ENCODE measurements around the gene TNS3. TPM values are rescaled to one million over a fixed set of nuclear protein-coding genes. Genes with fewer than 3 reads are reported as not detected.

The TNS3 gene
- total RNA-seq, 1 donor from 2014 or later = 41.2 TPM

DNA sequence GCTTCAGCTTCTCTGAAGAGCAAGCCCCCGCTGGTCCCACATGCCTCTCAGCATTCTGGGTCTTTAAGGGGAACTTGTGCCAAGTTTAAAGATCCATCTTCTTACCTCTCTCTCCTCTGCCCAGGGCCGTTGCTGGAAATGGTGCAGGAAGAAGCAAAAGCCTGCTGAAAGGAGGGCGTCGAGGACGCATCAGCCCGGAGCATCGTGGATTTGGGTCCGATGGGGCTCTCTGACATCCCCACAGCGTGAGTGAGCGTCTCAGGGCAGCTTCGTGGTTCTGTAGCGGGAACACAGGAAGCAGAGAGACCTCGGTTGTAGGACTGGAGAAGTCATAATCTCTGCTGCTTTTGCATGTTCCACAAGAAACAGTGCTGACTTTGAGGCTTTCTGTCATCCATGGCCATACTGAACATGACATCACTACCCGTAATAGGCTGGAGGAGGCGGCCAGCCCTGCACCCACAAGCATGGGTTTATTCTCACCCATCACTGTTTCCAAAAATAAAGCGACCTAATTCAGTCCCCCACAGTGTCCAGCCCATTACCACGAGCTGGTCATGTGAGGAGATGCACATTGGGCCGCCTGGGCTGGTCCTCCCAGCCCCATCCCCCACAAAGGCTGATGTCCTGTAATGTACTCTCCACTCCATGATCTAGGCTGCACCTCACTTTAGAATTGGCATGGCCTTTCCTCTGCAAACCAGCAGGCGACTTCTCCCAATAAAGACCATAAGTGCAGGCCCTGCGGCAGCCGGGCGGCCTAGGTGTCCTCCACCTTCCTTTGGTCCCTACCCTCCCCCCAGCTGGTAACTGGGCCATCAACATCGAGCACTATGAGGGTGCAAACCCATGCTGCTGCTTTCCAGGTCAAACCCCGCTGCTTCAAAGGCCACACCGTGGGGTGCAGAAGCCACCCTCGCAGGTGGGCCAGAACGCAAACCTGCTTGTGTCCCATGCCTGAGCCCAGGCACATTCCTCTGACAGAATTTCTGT lies 276.9 kb downstream of the TNS3 start:
- DNase-seq (ENCODE audit: low read depth) = no peak
- peaks cover 3% of the 10 kb centered on the region for H3K36me3 ChIP-seq (ENCODE audit: control insufficient read depth, insufficient read depth, low read length)
- H3K27me3 ChIP-seq (ENCODE audit: control insufficient read depth, insufficient read depth, low read length) = no peaks in the 10 kb centered on the region
- TF ChIP-seq, protein P1, sequence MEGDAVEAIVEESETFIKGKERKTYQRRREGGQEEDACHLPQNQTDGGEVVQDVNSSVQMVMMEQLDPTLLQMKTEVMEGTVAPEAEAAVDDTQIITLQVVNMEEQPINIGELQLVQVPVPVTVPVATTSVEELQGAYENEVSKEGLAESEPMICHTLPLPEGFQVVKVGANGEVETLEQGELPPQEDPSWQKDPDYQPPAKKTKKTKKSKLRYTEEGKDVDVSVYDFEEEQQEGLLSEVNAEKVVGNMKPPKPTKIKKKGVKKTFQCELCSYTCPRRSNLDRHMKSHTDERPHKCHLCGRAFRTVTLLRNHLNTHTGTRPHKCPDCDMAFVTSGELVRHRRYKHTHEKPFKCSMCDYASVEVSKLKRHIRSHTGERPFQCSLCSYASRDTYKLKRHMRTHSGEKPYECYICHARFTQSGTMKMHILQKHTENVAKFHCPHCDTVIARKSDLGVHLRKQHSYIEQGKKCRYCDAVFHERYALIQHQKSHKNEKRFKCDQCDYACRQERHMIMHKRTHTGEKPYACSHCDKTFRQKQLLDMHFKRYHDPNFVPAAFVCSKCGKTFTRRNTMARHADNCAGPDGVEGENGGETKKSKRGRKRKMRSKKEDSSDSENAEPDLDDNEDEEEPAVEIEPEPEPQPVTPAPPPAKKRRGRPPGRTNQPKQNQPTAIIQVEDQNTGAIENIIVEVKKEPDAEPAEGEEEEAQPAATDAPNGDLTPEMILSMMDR (IDR thresholded peaks at IDR 0.05; ENCODE audit: insufficient read depth, low read length, poor library complexity, severe bottlenecking) = no peak
- no peak overlapping the region for H3K4me3 ChIP-seq (ENCODE audit: low read depth, low read length)

DNA sequence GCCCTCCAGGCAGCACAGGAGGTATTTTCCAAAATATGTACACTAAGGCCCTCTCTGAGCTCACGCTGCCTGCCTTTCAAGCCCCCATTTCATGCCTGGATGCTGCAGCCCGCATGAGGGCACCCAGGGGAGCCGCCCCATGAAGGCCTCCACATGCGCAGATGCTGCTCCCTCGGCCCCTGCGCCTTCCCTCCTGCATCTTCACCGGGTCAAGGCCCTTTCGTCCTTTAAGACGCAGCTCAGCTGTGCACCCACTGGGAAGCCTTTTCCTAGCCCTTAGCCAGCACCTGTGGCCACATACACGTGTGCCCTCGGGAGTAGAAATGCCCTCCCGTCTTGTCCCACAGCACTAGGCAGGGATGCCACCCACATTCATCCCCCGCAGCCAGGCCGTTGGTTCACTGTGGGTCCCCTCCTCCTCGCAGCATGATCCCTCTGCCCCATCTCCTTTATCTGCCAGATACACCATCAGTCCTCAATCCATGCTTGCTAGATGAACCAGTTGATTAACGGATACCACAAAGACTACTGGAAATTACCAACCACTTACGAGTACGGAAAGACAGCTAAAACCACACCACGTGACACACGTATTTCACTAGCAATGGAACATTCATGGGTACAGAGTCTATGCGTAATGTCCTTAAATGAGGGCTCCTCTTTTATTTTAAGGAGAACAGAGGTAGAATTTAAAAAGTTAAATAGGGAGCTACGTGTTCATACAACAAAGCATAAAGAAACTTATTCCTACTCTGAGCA lies 278.0 kb downstream of the TNS3 start:
- no peak for DNase-seq (ENCODE audit: low read depth)
- peaks cover 5% of the 10 kb centered on the region for H3K36me3 ChIP-seq (ENCODE audit: control insufficient read depth, insufficient read depth, low read length)
- TF ChIP-seq, protein P1 (IDR thresholded peaks at IDR 0.05; ENCODE audit: insufficient read depth, low read length, poor library complexity, severe bottlenecking) = no peak
- no peaks in the 10 kb centered on the region for H3K27me3 ChIP-seq (ENCODE audit: control insufficient read depth, insufficient read depth, low read length)
- H3K4me3 ChIP-seq (ENCODE audit: low read depth, low read length) = no peak overlapping the region

DNA sequence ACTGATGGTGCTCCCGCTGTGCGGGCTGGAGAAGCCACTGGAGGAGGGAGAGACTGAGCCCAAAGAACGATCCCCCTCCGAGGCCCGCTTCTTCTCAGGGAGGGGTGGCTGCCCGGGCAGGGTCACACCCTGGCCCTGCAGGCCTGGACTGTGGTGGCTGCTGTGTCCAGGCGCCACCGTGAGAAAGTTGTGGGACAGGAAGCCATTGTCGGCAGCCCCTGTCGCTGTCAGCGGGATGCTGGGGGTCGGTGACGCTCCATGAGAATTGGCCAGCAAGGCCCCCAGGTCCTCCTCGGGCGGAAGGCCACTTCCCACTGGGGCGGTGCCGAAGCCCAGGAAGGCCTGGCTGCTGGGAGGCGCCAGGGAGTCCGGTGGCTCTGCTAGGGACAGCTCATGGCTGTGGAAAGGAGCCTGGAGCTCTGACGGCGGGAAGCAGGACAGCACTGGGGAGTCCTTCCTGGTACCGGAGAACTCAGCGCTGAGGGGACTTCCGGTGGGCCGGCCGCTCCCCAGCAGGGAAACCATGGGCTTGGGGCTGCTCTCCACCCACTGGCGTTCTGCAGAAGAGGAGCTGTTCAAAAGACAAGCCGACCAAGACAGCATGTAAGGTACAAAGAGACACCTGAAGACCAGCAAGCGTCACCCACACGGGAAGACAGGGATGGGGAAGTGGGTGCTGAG lies 278.8 kb downstream of the TNS3 start:
- H3K4me3 ChIP-seq (ENCODE audit: low read depth, low read length) = no peak overlapping the region
- no peaks in the 10 kb centered on the region for H3K27me3 ChIP-seq (ENCODE audit: control insufficient read depth, insufficient read depth, low read length)
- peaks cover 5% of the 10 kb centered on the region for H3K36me3 ChIP-seq (ENCODE audit: control insufficient read depth, insufficient read depth, low read length)
- TF ChIP-seq, protein P1 (IDR thresholded peaks at IDR 0.05; ENCODE audit: insufficient read depth, low read length, poor library complexity, severe bottlenecking) = no peak
- DNase-seq (ENCODE audit: low read depth) = no peak

DNA sequence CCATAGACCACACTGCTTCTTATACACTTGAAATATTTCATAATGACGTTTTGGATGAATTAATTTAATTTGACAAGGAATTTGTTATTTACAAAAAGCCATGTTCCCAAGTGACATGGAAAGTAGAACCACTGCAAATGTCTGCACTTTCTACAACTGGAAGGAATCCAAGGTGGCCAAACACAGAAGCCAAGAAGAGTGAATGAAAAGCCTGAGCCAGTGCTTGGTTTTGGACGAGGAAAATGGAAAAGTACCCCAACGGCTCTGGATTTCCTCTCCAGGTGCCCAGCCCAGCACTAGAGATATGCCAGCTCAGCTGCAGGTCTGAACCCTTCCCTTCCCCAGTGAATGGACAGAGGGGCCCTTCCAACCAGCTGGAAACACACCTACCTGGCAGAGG lies 279.4 kb downstream of the TNS3 start:
- no peak for DNase-seq (ENCODE audit: low read depth)
- Histone ChIP-seq H3K27me3 (ENCODE audit: control insufficient read depth, insufficient read depth, low read length) (no peaks in the 10 kb centered on the region), H3K4me3 (ENCODE audit: low read depth, low read length) (no peak overlapping the region), H3K36me3 (ENCODE audit: control insufficient read depth, insufficient read depth, low read length) (peaks cover 5% of the 10 kb centered on the region)
- TF ChIP-seq, protein P1 (IDR thresholded peaks at IDR 0.05; ENCODE audit: insufficient read depth, low read length, poor library complexity, severe bottlenecking) = no peak

DNA sequence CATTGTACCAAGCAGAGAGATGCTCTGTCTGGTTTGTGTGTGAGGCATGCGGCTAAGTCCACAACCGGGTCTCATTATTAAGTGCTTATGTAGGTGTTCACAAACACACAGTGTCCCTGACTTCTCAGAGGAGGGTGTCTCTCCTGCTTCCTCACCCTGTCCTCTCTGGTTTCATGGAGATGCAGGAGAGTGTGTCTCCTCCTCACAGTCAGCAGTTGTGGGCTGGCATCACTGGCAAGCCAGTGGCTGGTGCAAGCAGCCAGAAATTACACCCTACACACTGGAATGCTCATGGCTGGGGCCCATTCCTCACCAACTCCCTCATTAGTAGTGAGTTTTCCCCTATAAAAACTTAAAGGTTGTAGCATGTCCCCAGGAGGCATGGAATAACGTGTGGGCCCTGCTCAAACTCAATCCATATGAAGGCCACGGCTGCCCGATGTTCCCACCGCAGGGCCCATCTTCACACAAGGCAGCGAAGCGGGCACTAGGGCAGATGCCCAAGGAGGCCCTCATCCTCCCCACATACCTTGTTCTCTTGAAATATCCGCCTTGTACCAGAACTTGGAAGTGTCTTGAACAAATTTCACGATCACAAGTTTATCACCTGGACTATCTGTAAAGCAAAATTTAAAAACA lies 280.1 kb downstream of the TNS3 start:
- peaks cover 5% of the 10 kb centered on the region for H3K36me3 ChIP-seq (ENCODE audit: control insufficient read depth, insufficient read depth, low read length)
- no peak overlapping the region for H3K4me3 ChIP-seq (ENCODE audit: low read depth, low read length)
- no peak for DNase-seq (ENCODE audit: low read depth)
- TF ChIP-seq, protein P1 (IDR thresholded peaks at IDR 0.05; ENCODE audit: insufficient read depth, low read length, poor library complexity, severe bottlenecking) = no peak
- H3K27me3 ChIP-seq (ENCODE audit: control insufficient read depth, insufficient read depth, low read length) = no peaks in the 10 kb centered on the region
